ENCODE data around the gene MEMO1.

Gene MEMO1

DNA sequence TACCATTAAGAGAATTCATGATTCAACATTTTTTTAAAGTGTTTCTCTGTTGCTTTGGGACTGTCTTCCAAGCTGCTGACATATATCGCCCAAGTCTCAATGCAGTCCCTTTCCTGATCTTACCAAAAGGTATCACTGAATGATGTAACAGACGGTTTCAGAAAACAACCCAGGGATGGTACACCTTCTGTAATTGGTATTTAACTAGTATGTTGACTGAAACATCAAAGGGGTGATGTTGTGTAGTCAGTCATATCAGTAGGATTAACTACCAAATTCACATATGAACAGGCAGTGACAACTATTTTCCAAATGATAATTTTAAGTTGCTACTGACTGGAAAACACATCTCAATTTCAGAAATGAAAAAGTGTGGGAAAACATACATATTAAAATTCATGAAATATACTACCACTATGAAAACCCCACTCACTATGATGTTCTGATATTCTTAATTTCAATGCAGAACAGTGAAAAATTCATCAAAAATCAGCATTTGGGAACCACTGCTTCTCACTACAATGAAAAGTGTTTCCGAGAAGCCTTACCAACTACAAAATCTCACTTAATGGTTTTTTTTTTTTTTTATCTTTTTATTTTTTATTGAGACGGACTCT lies 59.8 kb downstream of the MEMO1 start:
- Histone ChIP-seq H3K23ac (ENCODE audit: low read length) (no peak overlapping the region), H3K27ac (ENCODE audit: low read depth, low read length) (no peak overlapping the region), H3K4me2 (ENCODE audit: low read length) (no peak overlapping the region), H2AFZ (ENCODE audit: insufficient read depth, low read length, poor library complexity) (no peak overlapping the region), H3K79me1 (ENCODE audit: low read length) (no peaks in the 10 kb centered on the region), H3K79me2 (ENCODE audit: control insufficient read depth, insufficient read depth, low read length, poor library complexity) (no peaks in the 10 kb centered on the region), H4K91ac (ENCODE audit: low read depth, low read length) (no peak overlapping the region), H3K9ac (ENCODE audit: low read length) (no peak overlapping the region), H3K27me3 (ENCODE audit: insufficient read depth, low read length) (no peaks in the 10 kb centered on the region), H4K12ac (ENCODE audit: low read depth, low read length) (no peak overlapping the region), H4K8ac (ENCODE audit: low read depth, low read length) (no peak overlapping the region), H3K18ac (ENCODE audit: low read length) (no peak overlapping the region), H2AK5ac (ENCODE audit: low read length) (no peak overlapping the region), H2BK5ac (ENCODE audit: low read depth, low read length, poor library complexity) (no peak overlapping the region), H3K36me3 (ENCODE audit: control insufficient read depth in 1 of 2, insufficient read depth in 2 of 2, low read length in 2 of 2) (peaks cover 0 to 2% of the 10 kb centered on the region in 2 experiments), H2BK120ac (ENCODE audit: insufficient read depth, low read length, poor library complexity) (no peak overlapping the region), H3K14ac (ENCODE audit: low read length) (no peak overlapping the region), H3K9me3 (ENCODE audit: insufficient read depth, low read depth, low read length) (no peaks in the 10 kb centered on the region), H3K4me1 (ENCODE audit: control insufficient read depth in 1 of 2, insufficient read depth in 2 of 2, low read length in 2 of 2) (peaks cover 0 to 2% of the 10 kb centered on the region in 2 experiments), H3K4me3 (ENCODE audit: low read depth, low read length) (no peak overlapping the region), H2BK12ac (ENCODE audit: low read length) (no peak overlapping the region), H3K4ac (ENCODE audit: low read depth, low read length) (no peak overlapping the region)
- no CpG with 5 or more reads among the region's 4 CpGs for WGBS (ENCODE audit: extremely low coverage, insufficient coverage, insufficient read length)
- DNase-seq = no peak

DNA sequence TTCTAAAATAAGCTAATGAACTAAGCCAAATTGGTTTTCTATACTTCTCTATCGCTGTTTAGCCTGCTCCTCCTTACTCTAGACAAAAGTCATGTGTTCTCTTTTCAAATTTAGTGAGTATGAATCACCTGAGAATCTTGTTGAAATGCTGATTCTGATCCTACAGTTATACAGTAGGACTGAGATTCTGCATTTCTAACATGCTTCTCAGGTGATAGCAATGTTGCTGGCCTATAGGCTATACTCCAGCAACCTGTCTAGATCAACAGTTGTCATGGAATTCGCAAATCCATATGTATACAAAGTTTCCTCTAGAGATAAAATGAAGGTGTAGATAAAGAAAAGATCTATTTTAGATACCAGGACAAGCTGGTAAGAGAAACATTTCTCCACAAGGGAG lies 62.9 kb downstream of the MEMO1 start:
- no peak overlapping the region for H3K27ac ChIP-seq (ENCODE audit: low read depth, low read length)
- no peaks in the 10 kb centered on the region for H3K79me2 ChIP-seq (ENCODE audit: control insufficient read depth, insufficient read depth, low read length, poor library complexity)
- WGBS (ENCODE audit: extremely low coverage, insufficient coverage, insufficient read length) = no CpG with 5 or more reads among the region's 2 CpGs
- no peak overlapping the region for H3K4ac ChIP-seq (ENCODE audit: low read depth, low read length)
- no peak overlapping the region for H3K4me2 ChIP-seq (ENCODE audit: low read length)
- peaks cover 0 to 2% of the 10 kb centered on the region in 2 experiments for H3K4me1 ChIP-seq (ENCODE audit: control insufficient read depth in 1 of 2, insufficient read depth in 2 of 2, low read length in 2 of 2)
- H3K27me3 ChIP-seq (ENCODE audit: insufficient read depth, low read length) = no peaks in the 10 kb centered on the region
- H4K91ac ChIP-seq (ENCODE audit: low read depth, low read length) = no peak overlapping the region
- H4K8ac ChIP-seq (ENCODE audit: low read depth, low read length) = no peak overlapping the region
- no peak overlapping the region for H2BK5ac ChIP-seq (ENCODE audit: low read depth, low read length, poor library complexity)
- H3K79me1 ChIP-seq (ENCODE audit: low read length) = no peaks in the 10 kb centered on the region
- DNase-seq = peak; percentile 81 to 96
- no peak overlapping the region for H2AFZ ChIP-seq (ENCODE audit: insufficient read depth, low read length, poor library complexity)
- no peak overlapping the region for H3K23ac ChIP-seq (ENCODE audit: low read length)
- no peak overlapping the region for H2BK12ac ChIP-seq (ENCODE audit: low read length)
- H2BK120ac ChIP-seq (ENCODE audit: insufficient read depth, low read length, poor library complexity) = no peak overlapping the region
- no peak overlapping the region for H3K9ac ChIP-seq (ENCODE audit: low read length)
- H4K12ac ChIP-seq (ENCODE audit: low read depth, low read length) = no peak overlapping the region
- H3K4me3 ChIP-seq (ENCODE audit: low read depth, low read length) = no peak overlapping the region
- no peak overlapping the region for H3K14ac ChIP-seq (ENCODE audit: low read length)
- H3K36me3 ChIP-seq (ENCODE audit: control insufficient read depth in 1 of 2, insufficient read depth in 2 of 2, low read length in 2 of 2) = peaks cover 0 to 2% of the 10 kb centered on the region in 2 experiments
- H3K18ac ChIP-seq (ENCODE audit: low read length) = no peak overlapping the region
- H2AK5ac ChIP-seq (ENCODE audit: low read length) = no peak overlapping the region
- no peaks in the 10 kb centered on the region for H3K9me3 ChIP-seq (ENCODE audit: insufficient read depth, low read depth, low read length)

DNA sequence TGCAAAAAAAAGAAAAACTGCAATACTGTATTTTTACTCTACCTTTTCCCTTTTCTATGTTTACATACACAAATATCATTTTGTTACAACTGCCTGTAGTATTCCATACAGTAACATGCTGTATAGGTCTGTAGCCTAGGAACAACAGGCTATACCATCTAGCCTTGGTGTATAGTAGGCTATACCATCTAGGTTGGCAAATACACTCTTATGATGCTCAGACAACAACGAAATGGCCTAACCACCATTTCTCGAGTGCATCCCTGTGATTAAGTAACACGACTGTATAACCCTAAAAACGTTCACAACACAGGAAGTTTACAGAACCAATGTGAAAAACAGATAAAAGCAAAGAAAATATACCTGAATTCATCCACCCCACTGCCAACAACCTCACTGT lies 64.0 kb downstream of the MEMO1 start:
- H4K91ac ChIP-seq (ENCODE audit: low read depth, low read length) = no peak overlapping the region
- H4K8ac ChIP-seq (ENCODE audit: low read depth, low read length) = no peak overlapping the region
- H3K79me2 ChIP-seq (ENCODE audit: control insufficient read depth, insufficient read depth, low read length, poor library complexity) = no peaks in the 10 kb centered on the region
- peaks cover 4 to 7% of the 10 kb centered on the region in 2 experiments for H3K36me3 ChIP-seq (ENCODE audit: control insufficient read depth in 1 of 2, insufficient read depth in 2 of 2, low read length in 2 of 2)
- H4K12ac ChIP-seq (ENCODE audit: low read depth, low read length) = no peak overlapping the region
- no peak overlapping the region for H2AK5ac ChIP-seq (ENCODE audit: low read length)
- H2BK12ac ChIP-seq (ENCODE audit: low read length) = no peak overlapping the region
- H3K9me3 ChIP-seq (ENCODE audit: insufficient read depth, low read depth, low read length) = no peaks in the 10 kb centered on the region
- no peak overlapping the region for H3K27ac ChIP-seq (ENCODE audit: low read depth, low read length)
- no peak overlapping the region for H2BK120ac ChIP-seq (ENCODE audit: insufficient read depth, low read length, poor library complexity)
- H3K79me1 ChIP-seq (ENCODE audit: low read length) = no peaks in the 10 kb centered on the region
- no peak for DNase-seq
- H2AFZ ChIP-seq (ENCODE audit: insufficient read depth, low read length, poor library complexity) = no peak overlapping the region
- H3K14ac ChIP-seq (ENCODE audit: low read length) = no peak overlapping the region
- no peak overlapping the region for H3K9ac ChIP-seq (ENCODE audit: low read length)
- no peak overlapping the region for H3K4me2 ChIP-seq (ENCODE audit: low read length)
- peaks cover 0 to 2% of the 10 kb centered on the region in 2 experiments for H3K4me1 ChIP-seq (ENCODE audit: control insufficient read depth in 1 of 2, insufficient read depth in 2 of 2, low read length in 2 of 2)
- no CpG with 5 or more reads among the region's 4 CpGs for WGBS (ENCODE audit: extremely low coverage, insufficient coverage, insufficient read length)
- H3K27me3 ChIP-seq (ENCODE audit: insufficient read depth, low read length) = no peaks in the 10 kb centered on the region
- H2BK5ac ChIP-seq (ENCODE audit: low read depth, low read length, poor library complexity) = no peak overlapping the region
- no peak overlapping the region for H3K4ac ChIP-seq (ENCODE audit: low read depth, low read length)
- no peak overlapping the region for H3K18ac ChIP-seq (ENCODE audit: low read length)
- no peak overlapping the region for H3K4me3 ChIP-seq (ENCODE audit: low read depth, low read length)
- H3K23ac ChIP-seq (ENCODE audit: low read length) = no peak overlapping the region

DNA sequence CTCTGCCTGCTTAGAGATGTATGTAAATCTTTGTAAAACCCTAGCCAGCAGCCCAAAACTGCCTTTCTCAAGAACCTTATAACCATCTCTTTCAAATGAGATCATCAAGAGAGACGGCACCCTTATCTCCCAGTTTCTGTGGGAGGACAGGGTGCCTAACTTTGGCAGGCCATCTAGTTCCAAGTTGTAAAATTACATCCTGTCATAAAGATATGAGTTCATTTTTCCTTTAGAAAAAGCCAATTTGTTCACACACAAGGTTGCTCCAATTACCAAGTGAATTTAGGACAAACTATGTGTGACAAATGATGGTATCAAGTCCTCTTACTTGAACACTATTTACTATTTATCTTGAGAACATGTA lies 65.3 kb downstream of the MEMO1 start:
- Histone ChIP-seq H3K14ac (ENCODE audit: low read length) (no peak overlapping the region), H3K79me2 (ENCODE audit: control insufficient read depth, insufficient read depth, low read length, poor library complexity) (no peaks in the 10 kb centered on the region), H2BK12ac (ENCODE audit: low read length) (no peak overlapping the region), H3K27me3 (ENCODE audit: insufficient read depth, low read length) (no peaks in the 10 kb centered on the region), H2AK5ac (ENCODE audit: low read length) (no peak overlapping the region), H3K27ac (ENCODE audit: low read depth, low read length) (no peak overlapping the region), H4K8ac (ENCODE audit: low read depth, low read length) (no peak overlapping the region), H3K79me1 (ENCODE audit: low read length) (no peaks in the 10 kb centered on the region), H2BK5ac (ENCODE audit: low read depth, low read length, poor library complexity) (no peak overlapping the region), H4K12ac (ENCODE audit: low read depth, low read length) (no peak overlapping the region), H3K9ac (ENCODE audit: low read length) (no peak overlapping the region), H3K4me3 (ENCODE audit: low read depth, low read length) (no peak overlapping the region), H3K18ac (ENCODE audit: low read length) (no peak overlapping the region), H3K4ac (ENCODE audit: low read depth, low read length) (no peak overlapping the region), H3K23ac (ENCODE audit: low read length) (no peak overlapping the region), H3K9me3 (ENCODE audit: insufficient read depth, low read depth, low read length) (no peaks in the 10 kb centered on the region), H4K91ac (ENCODE audit: low read depth, low read length) (no peak overlapping the region), H3K4me2 (ENCODE audit: low read length) (no peak overlapping the region), H3K4me1 (ENCODE audit: control insufficient read depth in 1 of 2, insufficient read depth in 2 of 2, low read length in 2 of 2) (peaks cover 0 to 2% of the 10 kb centered on the region in 2 experiments), H3K36me3 (ENCODE audit: control insufficient read depth in 1 of 2, insufficient read depth in 2 of 2, low read length in 2 of 2) (peaks cover 5 to 7% of the 10 kb centered on the region in 2 experiments), H2BK120ac (ENCODE audit: insufficient read depth, low read length, poor library complexity) (no peak overlapping the region), H2AFZ (ENCODE audit: insufficient read depth, low read length, poor library complexity) (no peak overlapping the region)
- DNase-seq = peak; percentile 33 to 71
- WGBS (ENCODE audit: extremely low coverage, insufficient coverage, insufficient read length) = no CpG with 5 or more reads among the region's 1 CpG

Data from trophoblast cell (in vitro differentiated cells and primary cell).